KBM-7 (cell line): ENCODE measurements around the gene MFSD6L.

Source experiments
- DNase-seq: peaks from one replicate; pipeline ENCODE4 v3.0.0-alpha.2; 2015
- in situ Hi-C: fragments of 300-500 bp; cut with MboI; formaldehyde crosslinking; loops from 2 replicates; pipeline ENCODE4 v1.14.3; 2020; ENCODE audit warnings: low sequenced_read_pairs, low pct_unique_long_range_greater_than_20kb, mixed read lengths

Gene MFSD6L

GRCh38 chr17:8798846-8799569 is at the start of gene MFSD6L:
TSS of gene MFSD6L (minus strand) at chr17:8799365. CDS start at chr17:8799120, 245 bp downstream.
- in situ Hi-C loops = no loop called here
- DNase-seq = no peak

DNA sequence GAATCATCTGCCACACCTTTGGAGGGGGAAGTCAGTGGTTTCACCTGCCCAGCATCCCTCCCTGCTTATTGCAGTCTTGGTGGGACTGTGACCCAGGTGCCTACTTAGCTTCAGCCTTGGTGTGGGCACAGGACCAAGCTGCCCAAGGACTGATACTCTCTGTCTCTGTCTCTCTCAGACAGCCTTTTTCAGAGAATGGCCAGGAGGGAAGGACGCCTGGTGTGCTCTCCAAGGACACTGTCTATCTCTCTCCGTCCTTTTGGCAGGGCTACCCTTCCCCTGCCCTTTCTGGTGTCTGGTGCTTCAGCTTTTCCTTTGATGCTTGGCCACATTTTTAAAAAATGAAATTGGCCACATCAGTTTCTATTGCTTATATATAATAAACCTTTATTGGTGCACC is 48.7 kb upstream of the MFSD6L start:
- DNase-seq = no peak

DNA sequence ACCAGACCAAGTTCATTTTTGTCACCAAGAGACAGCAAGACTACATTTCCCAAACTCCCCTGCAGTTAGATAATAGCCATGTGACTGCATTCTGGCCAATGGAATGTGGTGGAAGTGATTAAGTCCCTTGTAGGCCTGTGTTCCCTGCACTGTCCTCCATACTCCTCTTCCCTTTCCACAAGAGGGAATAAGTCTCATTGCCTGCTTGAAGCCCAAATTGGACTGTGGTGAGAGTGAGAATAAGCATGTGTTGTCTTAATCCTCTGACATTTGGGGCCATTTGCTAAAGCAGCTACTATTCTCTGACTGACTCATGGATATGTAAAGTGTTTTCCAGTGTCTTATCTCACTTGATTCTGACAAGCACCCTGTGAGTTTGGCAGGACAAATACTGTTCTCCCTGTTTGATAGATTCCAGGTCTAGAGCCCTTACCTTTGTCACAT is 47.6 kb upstream of the MFSD6L start:
- DNase-seq = peak; percentile 37
- in situ Hi-C loops = no loop called here

More for the DNA sequence above, 48.7 kb upstream of the MFSD6L start:
- in situ Hi-C loops = no loop called here

GRCh38 chr17:8844229-8845218 is 45.4 kb upstream of the MFSD6L start:
- no peak for DNase-seq
- in situ Hi-C loops = no loop called here

- in situ Hi-C loops = no loop called here
Observed at GRCh38 chr17:8843344-8843743, 44.2 kb upstream of the MFSD6L start.

GRCh38 chr17:8841844-8842243 is 42.7 kb upstream of the MFSD6L start:
- DNase-seq = no peak
- in situ Hi-C loops = no loop called here

More at GRCh38 chr17:8843344-8843743, 44.2 kb upstream of the MFSD6L start:
- peak; percentile 68 for DNase-seq

- in situ Hi-C loops = no loop called here
- DNase-seq = no peak
Observed at GRCh38 chr17:8839410-8839935, 40.3 kb upstream of the MFSD6L start.

GRCh38 chr17:8838551-8839095 is 39.5 kb upstream of the MFSD6L start:
- in situ Hi-C loops = no loop called here

DNA sequence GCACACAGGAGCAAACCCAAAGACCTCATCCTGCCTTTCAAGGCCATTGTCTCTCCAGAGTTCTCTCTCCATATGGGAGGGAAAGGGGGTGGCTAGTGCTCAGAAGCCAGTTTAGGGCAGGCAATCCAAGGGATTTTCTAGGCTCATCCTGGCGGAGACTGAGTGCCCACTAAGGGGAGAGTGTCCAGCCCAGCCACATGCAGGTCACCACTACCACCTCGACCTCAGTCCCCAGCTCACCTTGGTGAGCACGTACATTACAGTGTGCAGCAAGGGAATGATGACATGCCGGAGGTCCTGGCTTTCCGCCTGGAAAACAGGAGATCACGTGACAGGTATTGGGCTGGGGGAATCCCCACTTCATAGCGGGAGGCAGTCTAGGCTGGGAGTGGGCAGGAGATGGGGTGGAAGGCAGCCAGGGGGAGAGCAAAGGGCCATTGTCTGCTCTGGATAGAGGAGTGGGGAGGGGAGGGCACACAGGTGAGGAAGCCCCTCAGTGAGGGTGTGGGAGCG is 38.5 kb upstream of the MFSD6L start:
- in situ Hi-C loops = no loop called here
- DNase-seq = no peak

More at GRCh38 chr17:8838551-8839095, 39.5 kb upstream of the MFSD6L start:
- no peak for DNase-seq

- in situ Hi-C loops = no loop called here
- DNase-seq = no peak
Observed at GRCh38 chr17:8836821-8837562, 37.8 kb upstream of the MFSD6L start.

GRCh38 chr17:8835631-8836364 is 36.6 kb upstream of the MFSD6L start:
- DNase-seq = no peak
- in situ Hi-C loops = no loop called here

- no peak for DNase-seq
- in situ Hi-C loops = no loop called here
Observed at GRCh38 chr17:8835106-8835505, 35.9 kb upstream of the MFSD6L start.

GRCh38 chr17:8832711-8833352 is 33.7 kb upstream of the MFSD6L start:
- in situ Hi-C loops = no loop called here
- peak; percentile 35 for DNase-seq

GRCh38 chr17:8831234-8831849 is 32.2 kb upstream of the MFSD6L start:
- in situ Hi-C loops = no loop called here
- DNase-seq = no peak

DNA sequence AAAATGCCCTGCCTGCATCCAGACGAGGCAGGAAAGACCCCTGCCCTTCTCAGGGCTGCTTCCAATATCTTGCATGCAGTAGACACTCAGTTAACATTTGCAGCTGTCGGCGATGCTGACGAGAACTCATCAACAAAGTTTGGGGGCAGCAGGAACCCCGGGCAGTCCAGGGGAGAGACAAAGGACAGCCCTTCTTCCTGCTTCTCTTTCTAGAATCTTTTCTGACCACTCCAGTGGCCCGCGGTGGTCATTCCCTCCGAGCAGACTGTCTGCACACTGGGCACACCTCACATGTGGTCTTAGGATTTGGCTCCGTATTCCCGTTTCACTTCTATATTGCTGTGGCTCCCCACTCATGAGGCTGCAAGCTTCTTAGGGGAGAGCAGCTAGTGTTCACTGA is 31.0 kb upstream of the MFSD6L start:
- no peak for DNase-seq
- in situ Hi-C loops = no loop called here

DNA sequence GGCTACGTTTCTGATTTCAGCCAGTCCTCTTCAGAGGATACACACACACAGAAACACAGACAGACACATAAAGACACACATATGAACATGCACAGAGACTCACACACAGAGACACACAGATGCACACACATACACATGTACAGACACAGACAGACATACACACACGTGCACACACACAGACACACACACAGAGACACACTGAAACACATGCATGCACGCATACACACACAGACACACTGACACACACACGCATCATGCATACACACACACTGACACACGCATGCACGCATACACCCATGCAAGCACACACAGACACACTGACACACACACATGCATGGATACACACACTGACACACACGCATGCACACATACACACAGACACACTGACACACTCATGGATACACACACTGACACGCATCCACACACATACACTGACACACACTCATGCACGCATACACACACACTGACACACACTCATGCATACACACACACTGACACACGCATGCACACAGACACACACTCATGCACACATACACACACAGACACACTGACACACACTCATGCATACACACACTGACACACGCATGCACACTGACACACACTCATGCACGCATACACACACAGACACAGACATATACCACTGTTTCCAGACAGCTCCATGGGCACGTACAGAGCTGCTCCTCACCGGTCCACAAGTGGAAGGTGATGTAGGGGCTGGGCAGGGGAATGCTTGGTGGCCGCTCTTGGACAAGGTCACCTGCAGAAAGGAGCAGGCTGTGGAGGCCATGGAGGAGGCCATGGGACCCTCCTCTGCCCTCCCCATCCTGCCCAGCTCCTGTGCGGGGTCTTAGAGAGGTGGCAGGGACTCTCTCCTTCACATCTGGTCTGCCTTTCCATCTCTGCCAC is 30.1 kb upstream of the MFSD6L start:
- no peak for DNase-seq
- in situ Hi-C loops = no loop called here
